HUES64 (cell line): ENCODE measurements around the gene BSG.
A peak's percentile ranks its signal among the peaks of the same experiment; 100 is the strongest.
"Not testable (repeated sequence)": the region's sequence is repeated elsewhere in the genome, so short reads cannot be mapped to it uniquely, and the experiment has no call there.

Source experiments
- H3K27ac ChIP-seq: 2 replicates; pipeline ENCODE4 v1.7.0; 2013; ENCODE audit warnings: low read depth, low read length, inconsistent platforms
- H3K27me3 ChIP-seq: 2 replicates; pipeline ENCODE4 v1.6.1; 2013; ENCODE audit warnings: mild to moderate bottlenecking, low read length; ENCODE audit not compliant: insufficient read depth
- H3K36me3 ChIP-seq: 2 replicates; pipeline ENCODE4 v1.6.1; 2013; ENCODE audit warnings: mild to moderate bottlenecking, low read length; ENCODE audit not compliant: insufficient read depth
- H3K4me1 ChIP-seq: 2 replicates; pipeline ENCODE4 v1.6.1; 2013; ENCODE audit warnings: mild to moderate bottlenecking, low read length, moderate library complexity; ENCODE audit not compliant: insufficient read depth
- H3K4me3 ChIP-seq: 2 replicates; pipeline ENCODE4 v1.5.1; 2013; ENCODE audit warnings: mild to moderate bottlenecking, low read length, moderate library complexity
- H3K9ac ChIP-seq: 2 replicates; pipeline ENCODE4 v1.6.1; 2013; ENCODE audit warnings: mild to moderate bottlenecking, low read depth, low read length
- H3K9me3 ChIP-seq: 2 replicates; pipeline ENCODE4 v1.6.1; 2013; ENCODE audit warnings: low read depth, low read length; ENCODE audit not compliant: insufficient read depth
- WGBS: fragments of 150-250, 120-280 bp; methylation state at CpG from one replicate; pipeline ENCODE4 v1.1.7; 2013; ENCODE audit warnings: missing lambda C conversion rate; 5-methylcytosine and 5-hydroxymethylcytosine counted together

BSG gene

GRCh38 chr19:583968-584239 lies 11.5 kb downstream of the BSG start:
- WGBS: 83% methylated on average over 5 of the region's 5 CpGs
- H3K27me3 ChIP-seq: peaks cover 13% of the 10 kb centered on the region
- H3K4me1 ChIP-seq: no peaks in the 10 kb centered on the region
- H3K36me3 ChIP-seq: peaks cover 37% of the 10 kb centered on the region
- H3K9ac ChIP-seq: no peak overlapping the region
- H3K4me3 ChIP-seq: no peak overlapping the region
- H3K27ac ChIP-seq: no peak overlapping the region
- no peaks in the 10 kb centered on the region for H3K9me3 ChIP-seq

GRCh38 chr19:584240-585001 lies 12.0 kb downstream of the BSG start:
- Histone ChIP-seq H3K27me3 (peaks cover 18% of the 10 kb centered on the region), H3K4me3 (no peak overlapping the region), H3K27ac (no peak overlapping the region), H3K4me1 (no peaks in the 10 kb centered on the region), H3K9me3 (no peaks in the 10 kb centered on the region), H3K36me3 (peaks cover 32% of the 10 kb centered on the region), H3K9ac (no peak overlapping the region)
- 61% methylated on average over 38 of the region's 38 CpGs for WGBS

GRCh38 chr19:585146-585545 lies 12.8 kb downstream of the BSG start:
- H3K9me3 ChIP-seq, H3K4me3 ChIP-seq, H3K4me1 ChIP-seq, H3K27ac ChIP-seq, H3K9ac ChIP-seq: not testable (repeated sequence)
- WGBS: 94% methylated on average over 34 of the region's 34 CpGs
- H3K36me3 ChIP-seq: peaks cover 24% of the 10 kb centered on the region
- peaks cover 19% of the 10 kb centered on the region for H3K27me3 ChIP-seq

- H3K36me3 ChIP-seq: peaks cover 20% of the 10 kb centered on the region
- no peaks in the 10 kb centered on the region for H3K9me3 ChIP-seq
- H3K4me3 ChIP-seq: no peak overlapping the region
- H3K27me3 ChIP-seq: peaks cover 24% of the 10 kb centered on the region
- H3K4me1 ChIP-seq: no peaks in the 10 kb centered on the region
- no peak overlapping the region for H3K9ac ChIP-seq
- WGBS: 80% methylated on average over 10 of the region's 10 CpGs
- H3K27ac ChIP-seq: no peak overlapping the region
These were observed 13.2 kb downstream of the BSG start for GRCh38 chr19:585551-586110.

- 12% methylated on average over 41 of the region's 41 CpGs for WGBS
- peaks cover 47% of the 10 kb centered on the region for H3K27me3 ChIP-seq
- H3K27ac ChIP-seq: no peak overlapping the region
- no peaks in the 10 kb centered on the region for H3K36me3 ChIP-seq
- no peaks in the 10 kb centered on the region for H3K4me1 ChIP-seq
- H3K9me3 ChIP-seq: no peaks in the 10 kb centered on the region
- H3K4me3 ChIP-seq: no peak overlapping the region; the same call in 1 of the 2 replicates
- no peak overlapping the region for H3K9ac ChIP-seq
These were observed 15.8 kb downstream of the BSG start for GRCh38 chr19:588093-588740.

- no peaks in the 10 kb centered on the region for H3K4me1 ChIP-seq
- no peaks in the 10 kb centered on the region for H3K9me3 ChIP-seq
- WGBS: 18% methylated on average over 51 of the region's 54 CpGs
- H3K4me3 ChIP-seq: peak overlapping the region; percentile 42; the same call in 1 of the 2 replicates
- H3K27ac ChIP-seq: no peak overlapping the region
- no peak overlapping the region for H3K9ac ChIP-seq
- peaks cover 52% of the 10 kb centered on the region for H3K27me3 ChIP-seq
- H3K36me3 ChIP-seq: no peaks in the 10 kb centered on the region
These were observed 16.6 kb downstream of the BSG start for GRCh38 chr19:588741-589692.

- peaks cover 56% of the 10 kb centered on the region for H3K27me3 ChIP-seq
- H3K27ac ChIP-seq: no peak within 1 kb of the TSS
- H3K4me3 ChIP-seq: peak within 1 kb of the TSS; percentile 42
- no peaks in the 10 kb centered on the region for H3K36me3 ChIP-seq
- H3K9me3 ChIP-seq: no peaks in the 10 kb centered on the region
- no peak within 1 kb of the TSS for H3K9ac ChIP-seq
- WGBS: under 1% methylated on average over 94 of the region's 132 CpGs
- no peaks in the 10 kb centered on the region for H3K4me1 ChIP-seq
These were observed 17.4 kb downstream of the BSG start, which contains the start of gene HCN2 for GRCh38 chr19:589693-590395. Gene HCN2 (plus strand): TSS chr19:589881. CDS start chr19:589946, 65 bp downstream.

GRCh38 chr19:590396-590745 lies 18.0 kb downstream of the BSG start:
- H3K36me3 ChIP-seq: no peaks in the 10 kb centered on the region
- WGBS: 3% methylated on average over 50 of the region's 50 CpGs
- H3K9me3 ChIP-seq: no peaks in the 10 kb centered on the region
- no peak overlapping the region for H3K27ac ChIP-seq
- H3K9ac ChIP-seq: no peak overlapping the region
- H3K27me3 ChIP-seq: peaks cover 56% of the 10 kb centered on the region
- no peaks in the 10 kb centered on the region for H3K4me1 ChIP-seq
- peak overlapping the region; percentile 32 for H3K4me3 ChIP-seq

GRCh38 chr19:590750-591098 lies 18.3 kb downstream of the BSG start:
- Histone ChIP-seq H3K4me1 (no peaks in the 10 kb centered on the region), H3K9me3 (no peaks in the 10 kb centered on the region), H3K27ac (no peak overlapping the region), H3K27me3 (peaks cover 56% of the 10 kb centered on the region), H3K36me3 (no peaks in the 10 kb centered on the region), H3K4me3 (peak overlapping the region; percentile 32; the same call in 1 of the 2 replicates), H3K9ac (no peak overlapping the region)
- WGBS: 12% methylated on average over 40 of the region's 41 CpGs

- Histone ChIP-seq H3K9me3 (no peaks in the 10 kb centered on the region), H3K27ac (no peak overlapping the region), H3K4me1 (no peaks in the 10 kb centered on the region), H3K27me3 (peaks cover 56% of the 10 kb centered on the region), H3K9ac (no peak overlapping the region), H3K36me3 (no peaks in the 10 kb centered on the region), H3K4me3 (no peak overlapping the region; the same call in 1 of the 2 replicates)
- WGBS: 34% methylated on average over 75 of the region's 75 CpGs
These were observed 18.9 kb downstream of the BSG start for GRCh38 chr19:591099-591958.
